SK-N-DZ (cell line): ENCODE results near the gene PI16.
A peak's percentile ranks its signal among the peaks of the same experiment; 100 is the strongest.

Experiments used
- DNase-seq: peaks from one replicate; pipeline ENCODE4 v3.0.0-alpha.2; 2015; ENCODE audit warnings: low spot score

The PI16 gene

GRCh38 chr6:36999751-37000125, 45.2 kb downstream of the PI16 start:
- no peak for DNase-seq

- peak; percentile 41 for DNase-seq
Measured at GRCh38 chr6:37004044-37004980, 49.8 kb downstream of the PI16 start.

- no peak for DNase-seq
Measured at GRCh38 chr6:37005061-37005810, 50.7 kb downstream of the PI16 start, which contains the start of gene FGD2. TSS of gene FGD2 (plus strand) at chr6:37005655. CDS start at chr6:37005818, 163 bp downstream.

- DNase-seq, result no peak
Measured at GRCh38 chr6:37005827-37006567, 51.5 kb downstream of the PI16 start.

GRCh38 chr6:37006793-37007339, 52.3 kb downstream of the PI16 start:
- no peak for DNase-seq

GRCh38 chr6:37007340-37008043, 53.0 kb downstream of the PI16 start:
- DNase-seq, result no peak

- DNase-seq, result no peak
Measured at GRCh38 chr6:37008484-37009465, 54.2 kb downstream of the PI16 start.

GRCh38 chr6:37010402-37010892, 55.9 kb downstream of the PI16 start:
- DNase-seq, result no peak

GRCh38 chr6:37011656-37012378, 57.3 kb downstream of the PI16 start:
- no peak for DNase-seq

- no peak for DNase-seq
Measured at GRCh38 chr6:37013516-37014491, 59.3 kb downstream of the PI16 start.
